Gastrocnemius medialis (tissue), 4 donors: ENCODE data around the gene SCNN1G. TPM values are rescaled to one million over a fixed set of nuclear protein-coding genes. Genes with fewer than 3 reads are reported as not detected.
"Not testable (repeated sequence)": the region's sequence is repeated elsewhere in the genome, so short reads cannot be mapped to it uniquely, and the experiment has no call there.

Source experiments
- ATAC-seq, 2 donors: fragments of 150-250 bp; one replicate each; pipeline ENCODE4 v1.9.1; 2016
- DNase-seq, 2 donors: peaks; one replicate each; pipeline ENCODE4 v3.0.0-alpha.2; 2019
- H3K27ac ChIP-seq, 4 donors: fragments of 200-600 bp; sonication (generic); 1 replicate in 1 of 4; 2 replicates in 3 of 4; pipeline ENCODE4 v1.5.1; 2016 to 2018; ENCODE audit warnings: mild to moderate bottlenecking in 2 of 4, moderate library complexity in 1 of 4
- H3K27me3 ChIP-seq, 3 donors: fragments of 200-600 bp; sonication (generic) in 2 of 3; 1 replicate in 1 of 3; 2 replicates in 2 of 3; pipeline versions ENCODE4 v1.5.1 to v1.6.0; 2016 to 2019; ENCODE audit warnings: mild to moderate bottlenecking in 1 of 3, moderate library complexity in 1 of 3
- H3K36me3 ChIP-seq, 2 donors: fragments of 200-600 bp; sonication (generic) in 1 of 2; one replicate each; pipeline ENCODE4 v1.5.1; 2017 to 2018
- H3K4me1 ChIP-seq, 2 donors: fragments of 200-600 bp; sonication (generic) in 1 of 2; one replicate each; pipeline ENCODE4 v1.5.1; 2016 to 2017; ENCODE audit warnings: mild to moderate bottlenecking in 2 of 2
- H3K4me3 ChIP-seq, 4 donors: fragments of 200-600 bp; sonication (generic) in 3 of 4; 1 replicate in 1 of 4; 2 replicates in 3 of 4; pipeline ENCODE4 v1.5.1; 2016 to 2019; ENCODE audit warnings: mild to moderate bottlenecking in 2 of 4
- H3K9me3 ChIP-seq, 3 donors: fragments of 200-600 bp; sonication (generic) in 2 of 3; 1 replicate in 1 of 3; 2 replicates in 2 of 3; pipeline ENCODE4 v1.5.1; 2016 to 2019
- CTCF ChIP-seq, 5 experiments: fragments of 450-650 bp in 3 of 5; fragments of 200-600 bp in 2 of 5; sonication (generic) in 2 of 5; IDR thresholded peaks in 4 of 5; conservative IDR thresholded peaks in 1 of 5; 1 replicate in 4 of 5; 2 replicates in 1 of 5; pipeline ENCODE4 v1.5.1; 2016 to 2019; ENCODE audit warnings: antibody characterized with exemption in 5 of 5, mild to moderate bottlenecking in 3 of 5, moderate library complexity in 3 of 5
- POLR2A ChIP-seq, 2 donors: fragments of 450-650 bp; IDR thresholded peaks; one replicate each; pipeline ENCODE4 v1.6.1; 2017; ENCODE audit warnings: antibody characterized with exemption in 2 of 2, mild to moderate bottlenecking in 2 of 2, moderate library complexity in 2 of 2
- in situ Hi-C, 4 donors: fragments of 200-750 bp; cut with MboI; loops; one replicate each; pipeline versions ENCODE4 v1.15.0 to v1.8.0; 2017; ENCODE audit warnings: low sequenced_read_pairs in 4 of 4
- intact Hi-C: fragments of 100-400 bp; cut with DNase I; formaldehyde crosslinking; loops from one replicate; pipeline ENCODE4 v1.15.1; 2023; ENCODE audit warnings: low total_unique reads
- total RNA-seq, 4 donors: library from RNA; depleted of rRNA; stranded (reverse); fragments of >200 nt; gene quantifications; one replicate each; pipeline versions ENCODE4 v1.1.0 to v1.2.3, GENCODE V29; 2016

Gene SCNN1G
- total RNA-seq, 4 donors from 2014 or later, result 0.58 TPM; not detected in 3

- peaks cover 0 to 3% of the 10 kb centered on the region in 2 donors for H3K4me1 ChIP-seq
- TF ChIP-seq CTCF (IDR thresholded peaks at IDR 0.05 in 4 of 5, conservative IDR thresholded peaks at IDR 0.05 in 1 of 5) (no peak), POLR2A (IDR thresholded peaks at IDR 0.05) (no peak)
- in situ Hi-C loops, result no loop called here
- H3K4me3 ChIP-seq, result no peak overlapping the region
- DNase-seq (no peak), ATAC-seq (no peak)
- H3K27ac ChIP-seq, result no peak overlapping the region
- no peaks in the 10 kb centered on the region for H3K36me3 ChIP-seq
- H3K9me3 ChIP-seq, result no peaks in the 10 kb centered on the region
- no peaks in the 10 kb centered on the region for H3K27me3 ChIP-seq
- intact Hi-C loops, result no loop called here
Measured at GRCh38 chr16:23248261-23249194, 66.0 kb downstream of the SCNN1G start.

GRCh38 chr16:23249830-23250229, 67.3 kb downstream of the SCNN1G start:
- H3K27me3 ChIP-seq, result no peaks in the 10 kb centered on the region
- H3K4me3 ChIP-seq, result no peak overlapping the region
- intact Hi-C loops, result no loop called here
- in situ Hi-C loops, result no loop called here
- TF ChIP-seq POLR2A (IDR thresholded peaks at IDR 0.05), result no peak
- no peak for TF ChIP-seq CTCF (IDR thresholded peaks at IDR 0.05 in 4 of 5, conservative IDR thresholded peaks at IDR 0.05 in 1 of 5)
- no peak for DNase-seq
- no peaks in the 10 kb centered on the region for H3K9me3 ChIP-seq
- H3K36me3 ChIP-seq, result no peaks in the 10 kb centered on the region
- H3K4me1 ChIP-seq, result peaks cover 0 to 3% of the 10 kb centered on the region in 2 donors
- ATAC-seq, result no peak
- no peak overlapping the region for H3K27ac ChIP-seq

- no peak for ATAC-seq
- no peak for TF ChIP-seq CTCF (IDR thresholded peaks at IDR 0.05 in 4 of 5, conservative IDR thresholded peaks at IDR 0.05 in 1 of 5)
- TF ChIP-seq POLR2A (IDR thresholded peaks at IDR 0.05), result no peak
- H3K9me3 ChIP-seq, result no peaks in the 10 kb centered on the region
- in situ Hi-C loops (no loop called here), intact Hi-C loops (no loop called here)
- H3K27me3 ChIP-seq, result no peaks in the 10 kb centered on the region
- H3K27ac ChIP-seq, result no peak overlapping the region
- no peaks in the 10 kb centered on the region for H3K36me3 ChIP-seq
- DNase-seq, result no peak
- no peak overlapping the region for H3K4me3 ChIP-seq
- H3K4me1 ChIP-seq, result no peaks in the 10 kb centered on the region
Measured at GRCh38 chr16:23252310-23252709, 69.8 kb downstream of the SCNN1G start.

- ATAC-seq, in situ Hi-C loops, H3K27ac ChIP-seq, H3K27me3 ChIP-seq, DNase-seq, H3K9me3 ChIP-seq, H3K4me1 ChIP-seq, H3K36me3 ChIP-seq, H3K4me3 ChIP-seq, intact Hi-C loops: not testable (repeated sequence)
Measured at GRCh38 chr16:23253650-23254049, 71.1 kb downstream of the SCNN1G start.

- ATAC-seq, result no peak
- intact Hi-C loops (no loop called here), in situ Hi-C loops (no loop called here)
- Histone ChIP-seq H3K27ac (no peak overlapping the region), H3K4me3 (no peak overlapping the region), H3K27me3 (no peaks in the 10 kb centered on the region), H3K36me3 (no peaks in the 10 kb centered on the region), H3K9me3 (no peaks in the 10 kb centered on the region), H3K4me1 (no peaks in the 10 kb centered on the region)
- no peak for TF ChIP-seq CTCF (IDR thresholded peaks at IDR 0.05 in 4 of 5, conservative IDR thresholded peaks at IDR 0.05 in 1 of 5)
- TF ChIP-seq POLR2A (IDR thresholded peaks at IDR 0.05), result no peak
- no peak for DNase-seq
Measured at GRCh38 chr16:23254338-23254737, 71.8 kb downstream of the SCNN1G start.
